NOMO-1 (cell line): Measurements from ENCODE around the gene MAP7D1.
"Not testable (repeated sequence)": the region's sequence is repeated elsewhere in the genome, so short reads cannot be mapped to it uniquely, and the experiment has no call there.

ENCODE experiments used
- DNase-seq, 2 experiments: peaks; one replicate each; lab custom pipeline; 2025; ENCODE audit not compliant: unreplicated experiment in 2 of 2; lab: John Stamatoyannopoulos, UW

MAP7D1 gene

GRCh38 chr1:36225283-36225899 is 69.4 kb downstream of the MAP7D1 start:
- DNase-seq = no peak

GRCh38 chr1:36230279-36230678 is 74.3 kb downstream of the MAP7D1 start:
- DNase-seq = not testable (repeated sequence)
